DMS53 treated with DMSO at 0.1 percent for 48 hours (cell line): ENCODE results near the gene COMMD9.

Source experiments
- DNase-seq: peaks from one replicate; lab custom pipeline; 2025; ENCODE audit not compliant: unreplicated experiment; lab: John Stamatoyannopoulos, UW

COMMD9 gene

GRCh38 chr11:36257351-36257750 is 31.9 kb downstream of the COMMD9 start:
- no peak for DNase-seq

GRCh38 chr11:36254713-36255112 is 34.5 kb downstream of the COMMD9 start:
- no peak for DNase-seq

GRCh38 chr11:36253238-36253637 is 36.0 kb downstream of the COMMD9 start:
- no peak for DNase-seq

- DNase-seq: no peak
These were observed 37.4 kb downstream of the COMMD9 start for GRCh38 chr11:36251823-36252222.

- DNase-seq: no peak
These were observed 40.0 kb downstream of the COMMD9 start for GRCh38 chr11:36249246-36249645.

GRCh38 chr11:36248436-36248835 is 40.8 kb downstream of the COMMD9 start:
- DNase-seq: no peak

- no peak for DNase-seq
These were observed 41.7 kb downstream of the COMMD9 start for GRCh38 chr11:36247493-36247892.

GRCh38 chr11:36243641-36244040 is 45.6 kb downstream of the COMMD9 start:
- no peak for DNase-seq

- DNase-seq: no peak
These were observed 47.7 kb downstream of the COMMD9 start for GRCh38 chr11:36241497-36241896.

- no peak for DNase-seq
These were observed 48.4 kb downstream of the COMMD9 start for GRCh38 chr11:36240801-36241200.

- DNase-seq: no peak
These were observed 49.1 kb downstream of the COMMD9 start for GRCh38 chr11:36240173-36240572.

- DNase-seq: no peak
These were observed 49.6 kb downstream of the COMMD9 start for GRCh38 chr11:36239636-36240035.

- no peak for DNase-seq
These were observed 50.3 kb downstream of the COMMD9 start for GRCh38 chr11:36238881-36239280.

- DNase-seq: no peak
These were observed 51.1 kb downstream of the COMMD9 start for GRCh38 chr11:36238036-36238631.

- DNase-seq: no peak
These were observed 51.8 kb downstream of the COMMD9 start for GRCh38 chr11:36237391-36237790.

GRCh38 chr11:36235750-36236149 is 53.5 kb downstream of the COMMD9 start:
- DNase-seq: no peak

GRCh38 chr11:36234825-36235224 is 54.4 kb downstream of the COMMD9 start:
- DNase-seq: no peak

GRCh38 chr11:36233204-36233603 is 56.0 kb downstream of the COMMD9 start:
- no peak for DNase-seq

GRCh38 chr11:36230779-36231699 is 58.2 kb downstream of the COMMD9 start:
- no peak for DNase-seq

GRCh38 chr11:36229091-36229705 is 60.0 kb downstream of the COMMD9 start:
- DNase-seq: no peak

- no peak for DNase-seq
These were observed 60.5 kb downstream of the COMMD9 start for GRCh38 chr11:36228689-36229088.

- no peak for DNase-seq
These were observed 62.2 kb downstream of the COMMD9 start for GRCh38 chr11:36227044-36227443.
